SHP77 treated with DMSO at 0.1 percent for 48 hours (cell line): ENCODE measurements around the gene FBXO17.
A peak's percentile ranks its signal among the peaks of the same experiment; 100 is the strongest.
"Not testable (repeated sequence)": the region's sequence is repeated elsewhere in the genome, so short reads cannot be mapped to it uniquely, and the experiment has no call there.

Source experiments
- DNase-seq: peaks from one replicate; lab custom pipeline; 2025; lab: John Stamatoyannopoulos, UW

FBXO17 gene

GRCh38 chr19:38942471-38943181, 32.9 kb downstream of the FBXO17 start:
- no peak for DNase-seq

GRCh38 chr19:38941979-38942378, 33.6 kb downstream of the FBXO17 start:
- no peak for DNase-seq

- not testable (repeated sequence) for DNase-seq
Observed at GRCh38 chr19:38941466-38941865, 34.1 kb downstream of the FBXO17 start.

DNA sequence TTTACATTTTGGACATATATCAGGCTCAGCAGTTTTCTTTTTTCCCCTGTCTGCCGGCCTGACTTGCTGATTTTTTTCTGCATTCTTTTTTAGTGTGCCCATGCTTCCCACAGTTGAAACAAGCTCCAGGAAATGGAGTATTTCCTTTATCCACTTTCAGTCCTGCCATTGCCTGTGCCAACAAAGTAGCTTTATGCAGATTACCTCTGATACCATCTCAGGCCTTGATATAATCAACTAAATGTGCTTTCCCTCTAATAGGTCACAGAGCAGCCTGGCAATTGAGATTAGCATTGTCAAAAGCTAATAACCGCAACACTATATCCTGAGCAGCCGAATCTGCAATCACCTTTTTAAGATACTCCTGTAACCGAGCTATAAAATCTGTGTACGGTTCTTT, 35.6 kb downstream of the FBXO17 start:
- DNase-seq: no peak

- no peak for DNase-seq
Observed at GRCh38 chr19:38933544-38933943, 42.0 kb downstream of the FBXO17 start.

DNA sequence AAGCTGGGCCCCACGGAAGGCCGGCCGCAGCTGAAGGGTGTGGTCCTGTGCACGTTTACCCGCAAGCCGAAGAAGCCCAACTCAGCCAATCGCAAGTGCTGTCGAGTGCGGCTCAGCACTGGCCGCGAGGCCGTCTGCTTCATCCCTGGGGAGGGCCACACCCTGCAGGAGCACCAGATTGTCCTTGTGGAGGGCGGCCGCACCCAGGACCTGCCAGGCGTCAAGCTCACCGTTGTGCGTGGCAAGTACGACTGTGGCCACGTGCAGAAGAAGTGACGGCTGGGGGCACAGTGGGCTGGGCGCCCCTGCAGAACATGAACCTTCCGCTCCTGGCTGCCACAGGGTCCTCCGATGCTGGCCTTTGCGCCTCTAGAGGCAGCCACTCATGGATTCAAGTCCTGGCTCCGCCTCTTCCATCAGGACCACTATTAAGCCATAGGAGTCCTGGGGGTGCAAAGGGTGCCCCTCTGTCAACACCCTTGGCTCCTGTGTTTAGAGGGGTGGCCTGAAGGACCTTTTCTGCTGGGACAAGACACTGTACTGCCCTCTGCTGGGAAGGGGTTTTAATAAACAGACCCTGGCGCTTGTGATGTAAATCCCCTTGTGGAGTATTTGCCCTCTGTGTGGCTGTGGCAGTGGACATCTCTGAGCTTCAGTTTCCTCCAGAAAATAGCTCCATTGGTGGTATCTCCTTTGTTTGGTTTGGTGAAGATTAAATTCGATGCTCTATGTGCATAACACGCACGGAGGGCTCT, 42.9 kb downstream of the FBXO17 start:
- DNase-seq: no peak

DNA sequence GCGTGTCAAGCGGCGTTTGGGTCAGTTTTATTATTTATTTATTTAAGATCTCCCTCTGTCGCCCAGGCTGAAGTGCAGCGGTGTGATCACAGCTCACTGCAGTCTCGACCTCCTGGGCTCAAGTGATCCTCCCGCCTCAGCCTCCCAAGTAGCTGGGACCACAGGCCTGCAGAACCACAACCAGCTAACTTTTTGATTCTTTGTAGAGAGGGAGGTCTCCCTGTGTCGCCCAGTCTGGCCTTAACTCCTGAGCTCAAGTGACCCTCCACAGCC, 44.1 kb downstream of the FBXO17 start:
- no peak for DNase-seq

DNA sequence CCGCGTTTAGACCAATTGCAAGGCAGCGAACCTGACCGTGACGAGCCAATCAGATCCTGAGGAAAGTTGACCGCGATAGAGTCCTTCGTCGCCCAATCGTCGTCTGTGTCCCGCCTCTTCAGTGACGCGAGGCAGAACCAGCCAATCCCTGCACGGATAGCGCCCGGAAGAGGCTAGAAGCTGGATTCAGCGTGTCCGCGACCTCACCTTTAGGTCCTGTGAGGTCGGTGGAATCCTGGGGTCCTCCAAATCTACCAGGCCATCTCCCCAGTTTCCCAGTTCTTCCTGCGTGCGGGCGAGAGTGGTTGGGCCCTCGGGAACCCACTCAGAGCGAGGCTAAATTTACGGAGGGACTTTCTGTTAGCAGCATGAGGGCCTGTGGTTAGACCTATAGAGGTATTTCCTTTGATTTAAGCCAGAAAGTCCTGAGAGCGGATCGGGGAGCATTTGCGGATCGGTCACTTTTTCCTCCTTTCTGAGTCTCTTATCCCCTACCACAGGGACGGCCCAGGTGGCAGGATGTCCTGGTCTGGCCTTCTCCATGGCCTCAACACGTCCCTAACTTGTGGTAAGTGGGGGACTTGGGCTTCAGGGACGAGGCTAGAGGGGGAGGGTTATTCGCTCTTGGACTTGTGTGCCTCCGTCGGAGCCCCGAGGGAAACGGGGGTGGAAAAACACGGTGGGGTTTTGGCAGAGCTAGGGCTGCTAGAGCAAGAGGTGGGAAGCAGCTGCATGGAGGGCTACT, 44.6 kb downstream of the FBXO17 start, which contains the start of gene MRPS12:
Gene MRPS12, plus strand, starts transcription at position 169 of the 745 bp plus-strand sequence. Its CDS starts 351 bp downstream, at position 520.
- DNase-seq: peak; percentile 99

GRCh38 chr19:38929929-38930775, 45.4 kb downstream of the FBXO17 start, which contains the start of gene SARS2:
SARS2 (minus strand) TSS chr19:38930763; CDS start chr19:38930736, 27 bp downstream.
- DNase-seq: peak; percentile 95

GRCh38 chr19:38928391-38929001, 47.0 kb downstream of the FBXO17 start:
- no peak for DNase-seq

- no peak for DNase-seq
Observed at GRCh38 chr19:38924388-38924787, 51.2 kb downstream of the FBXO17 start.

GRCh38 chr19:38922482-38922881, 53.1 kb downstream of the FBXO17 start:
- DNase-seq: no peak

GRCh38 chr19:38921420-38922274, 53.9 kb downstream of the FBXO17 start:
- no peak for DNase-seq

- no peak for DNase-seq
Observed at GRCh38 chr19:38920602-38921419, 54.7 kb downstream of the FBXO17 start.

- DNase-seq: no peak
Observed at GRCh38 chr19:38919837-38920601, 55.5 kb downstream of the FBXO17 start.

GRCh38 chr19:38918526-38918925, 57.0 kb downstream of the FBXO17 start:
- DNase-seq: no peak

DNA sequence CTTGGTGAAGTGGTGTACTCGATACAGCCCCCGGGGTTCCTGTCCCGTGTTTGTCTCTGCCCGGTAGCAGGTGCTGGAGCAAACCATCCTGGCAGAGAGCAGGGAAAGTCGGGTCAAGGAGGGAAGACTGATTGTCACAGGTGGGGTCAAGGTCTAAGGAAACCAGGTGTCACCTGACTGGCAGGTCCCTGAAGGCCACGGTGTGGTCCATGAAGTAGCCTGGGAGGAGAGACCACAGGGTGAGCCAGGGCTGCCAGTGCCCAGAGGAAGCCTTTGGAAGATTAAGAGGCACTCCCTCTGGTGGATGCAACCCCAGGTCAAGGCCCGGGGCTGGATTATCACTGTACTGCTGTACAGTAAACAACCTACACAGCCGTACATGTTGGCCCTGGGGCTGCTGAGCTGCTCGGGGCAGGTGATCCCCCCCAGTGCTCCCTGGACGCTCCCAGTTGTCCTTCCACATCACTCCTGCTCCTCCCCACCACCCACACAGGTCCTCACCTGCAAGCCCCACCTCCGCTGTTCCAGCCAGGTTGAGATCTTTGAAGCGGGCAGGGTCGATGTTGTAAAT, 57.5 kb downstream of the FBXO17 start:
- DNase-seq: peak; percentile 72

DNA sequence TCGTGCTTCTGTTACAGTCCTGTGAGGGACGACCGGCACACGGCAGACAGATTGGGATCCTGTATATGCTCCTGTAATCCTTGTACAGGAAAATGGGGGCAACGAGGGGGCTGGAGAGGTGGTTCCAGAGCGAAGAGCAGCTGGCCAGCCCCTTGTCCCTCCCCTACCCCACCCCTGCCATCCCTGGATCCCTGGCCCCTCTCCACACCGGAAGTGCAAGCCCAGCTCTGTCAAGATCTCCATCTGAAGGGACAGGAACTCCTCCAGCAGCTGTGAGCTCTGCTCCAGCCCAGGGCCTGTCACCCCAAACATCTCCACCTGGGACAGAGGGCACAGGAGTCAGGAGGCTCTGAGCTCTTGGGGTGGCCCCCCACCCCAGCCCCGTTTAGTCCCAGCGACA, 58.0 kb downstream of the FBXO17 start:
- DNase-seq: no peak
